ENCODE results near the gene AKAP8.
"Not testable (repeated sequence)": the region's sequence is repeated elsewhere in the genome, so short reads cannot be mapped to it uniquely, and the experiment has no call there.

The AKAP8 gene

GRCh38 chr19:15372470-15372869, 7.1 kb downstream of the AKAP8 start:
- DNase-seq: no peak

DNA sequence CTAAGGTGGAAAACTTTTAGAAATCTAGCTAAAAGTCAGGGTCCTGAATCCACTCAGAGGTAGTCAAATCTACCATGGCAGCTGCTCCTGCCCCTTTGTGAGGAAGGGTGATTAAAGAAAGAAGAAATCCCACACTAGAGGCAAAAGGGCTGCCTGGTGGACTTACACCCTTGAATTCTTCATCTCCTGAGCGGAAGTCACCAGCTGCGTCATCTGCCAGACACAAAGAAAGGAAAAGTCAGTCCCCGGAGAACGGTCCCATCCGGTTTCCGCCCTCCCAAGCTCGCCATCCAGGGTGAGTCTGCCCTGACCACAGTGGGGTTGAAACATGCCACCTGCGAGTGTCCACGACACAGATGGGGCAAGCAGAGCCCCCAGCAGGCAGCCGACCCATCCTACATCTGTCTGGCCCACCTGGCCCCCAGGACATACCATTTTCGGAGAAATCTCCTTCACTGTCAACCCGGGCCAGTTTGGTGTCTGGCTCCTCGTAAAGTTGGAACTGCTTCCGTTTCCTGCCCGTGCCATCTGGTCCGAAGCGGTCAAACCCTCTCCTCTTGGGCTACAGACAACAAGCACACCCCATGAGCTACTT, 7.7 kb downstream of the AKAP8 start:
- no peak for DNase-seq

- no peak for DNase-seq
Observed at GRCh38 chr19:15371119-15371518, 8.5 kb downstream of the AKAP8 start.

DNA sequence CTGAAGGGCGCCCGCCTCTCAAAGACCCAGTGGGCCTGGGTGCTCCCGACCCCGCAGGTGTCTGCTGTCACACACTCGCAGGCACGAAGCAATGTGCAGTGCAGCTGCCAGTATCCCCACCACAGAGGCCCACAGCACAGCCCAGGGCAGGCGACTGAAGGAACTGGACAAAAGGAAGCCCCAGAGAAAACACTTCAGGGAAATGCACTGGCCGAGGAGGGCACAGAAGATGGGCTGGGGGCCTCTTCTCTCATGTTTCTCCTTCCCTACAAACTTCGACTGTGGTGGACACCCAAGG, 10.0 kb downstream of the AKAP8 start:
- DNase-seq: no peak

DNA sequence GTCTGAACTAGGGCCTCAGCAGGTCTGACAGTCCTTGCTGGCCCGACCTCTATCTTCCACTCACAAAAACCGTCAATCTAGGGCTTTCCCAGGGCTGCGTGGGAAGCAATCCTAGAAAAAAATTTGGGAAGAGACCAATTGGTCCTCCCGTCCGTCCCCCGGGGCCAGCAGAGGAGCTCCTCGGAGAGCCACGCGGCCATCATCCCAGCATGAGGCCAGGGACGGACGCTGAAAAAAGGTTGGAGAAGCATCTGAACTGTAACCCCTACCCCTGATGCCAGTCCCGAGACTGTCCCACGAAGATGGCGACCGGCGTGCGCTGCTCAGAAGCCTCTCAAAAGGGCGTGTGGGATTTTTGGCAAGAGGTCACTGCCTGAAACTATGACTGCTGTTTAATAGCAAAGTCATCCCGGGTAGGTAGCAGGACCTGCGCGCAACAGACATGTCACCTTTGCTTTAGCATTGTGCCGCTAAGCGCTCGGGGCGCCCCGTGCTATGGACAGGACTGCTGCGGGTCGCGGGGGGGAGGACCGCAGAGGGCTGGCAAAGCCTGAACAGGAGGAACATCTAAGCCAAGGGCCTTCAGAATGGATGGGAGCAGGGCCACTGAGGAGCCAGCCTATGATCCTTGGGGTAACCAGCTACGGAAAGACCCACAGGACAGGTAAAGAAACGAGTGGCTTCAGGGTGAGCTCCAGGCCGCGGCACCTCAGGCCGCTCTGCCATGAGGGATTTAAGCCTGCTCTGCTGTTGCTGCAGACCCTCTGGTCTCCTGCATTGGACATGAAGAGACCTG, 10.6 kb downstream of the AKAP8 start:
- no peak for DNase-seq

DNA sequence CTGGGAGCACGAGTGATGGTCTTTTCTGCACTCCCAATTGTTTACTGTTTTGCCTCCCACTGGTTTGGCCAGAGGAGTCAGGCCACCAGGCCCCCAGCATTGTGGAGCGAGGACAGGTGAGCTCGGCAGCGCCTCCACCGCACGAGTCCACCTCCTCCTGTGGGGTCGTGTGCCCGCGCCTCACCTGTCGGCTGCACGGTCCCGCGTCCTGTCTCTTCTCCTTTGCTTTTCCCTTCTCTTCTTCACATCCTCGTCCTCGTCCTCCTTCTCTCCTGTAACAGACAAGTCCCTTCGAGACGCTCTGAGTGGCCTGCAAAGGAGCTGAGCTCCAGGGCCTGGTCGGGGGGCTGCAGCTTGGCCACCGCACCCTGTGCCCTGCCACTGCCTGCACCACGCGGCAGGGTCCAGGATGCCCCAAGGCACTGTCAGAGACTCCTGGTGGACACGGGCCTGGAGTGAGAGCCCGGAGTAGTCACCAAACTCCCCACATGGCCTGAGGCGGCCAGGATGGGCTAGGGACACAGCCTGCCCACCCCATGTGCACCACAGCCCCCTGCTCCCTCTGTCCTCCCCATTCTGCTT, 11.4 kb downstream of the AKAP8 start:
- no peak for DNase-seq

DNA sequence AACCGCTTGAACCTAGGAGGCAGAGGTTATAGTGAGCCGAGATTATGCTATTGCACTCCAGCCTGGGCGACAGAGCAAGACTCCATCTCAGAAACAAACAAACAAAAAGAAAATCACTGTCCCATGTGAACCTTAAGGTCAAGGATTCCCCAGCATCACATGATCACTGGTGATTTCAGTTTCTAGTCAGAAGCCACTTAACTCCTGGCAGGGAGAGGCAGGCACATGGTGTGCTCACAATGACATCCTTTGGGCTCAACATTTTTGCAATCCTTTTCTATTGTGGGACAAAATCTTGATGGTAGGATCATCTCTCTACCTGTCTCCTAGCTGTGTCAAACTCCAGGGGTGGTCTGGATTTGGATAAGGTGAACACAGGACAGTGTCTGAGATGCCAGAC, 12.1 kb downstream of the AKAP8 start:
- DNase-seq: no peak

DNA sequence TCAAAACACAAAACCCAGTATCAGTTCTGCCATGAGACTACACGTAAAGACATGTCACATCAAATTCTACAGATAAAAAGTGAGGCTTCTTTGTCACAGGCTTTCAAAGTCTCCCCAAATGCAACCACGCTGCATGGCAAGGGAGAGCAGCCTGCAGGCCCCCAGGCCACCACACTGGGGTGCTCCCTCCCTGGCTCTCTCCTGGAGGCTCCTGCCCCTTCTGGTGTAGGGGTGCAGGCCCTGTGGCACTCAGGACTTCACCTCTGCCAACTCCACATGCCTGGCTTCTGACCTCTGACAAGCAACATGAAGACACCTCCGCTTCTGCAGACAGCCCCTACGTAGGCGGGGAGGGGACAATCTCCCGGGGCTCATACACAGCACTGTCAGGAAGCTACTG, 14.3 kb downstream of the AKAP8 start:
- no peak for DNase-seq

- not testable (repeated sequence) for DNase-seq
Observed at GRCh38 chr19:15363791-15364190, 15.8 kb downstream of the AKAP8 start.

GRCh38 chr19:15363048-15363447, 16.5 kb downstream of the AKAP8 start:
- not testable (repeated sequence) for DNase-seq

GRCh38 chr19:15360015-15360414, 19.6 kb downstream of the AKAP8 start:
- not testable (repeated sequence) for DNase-seq

DNA sequence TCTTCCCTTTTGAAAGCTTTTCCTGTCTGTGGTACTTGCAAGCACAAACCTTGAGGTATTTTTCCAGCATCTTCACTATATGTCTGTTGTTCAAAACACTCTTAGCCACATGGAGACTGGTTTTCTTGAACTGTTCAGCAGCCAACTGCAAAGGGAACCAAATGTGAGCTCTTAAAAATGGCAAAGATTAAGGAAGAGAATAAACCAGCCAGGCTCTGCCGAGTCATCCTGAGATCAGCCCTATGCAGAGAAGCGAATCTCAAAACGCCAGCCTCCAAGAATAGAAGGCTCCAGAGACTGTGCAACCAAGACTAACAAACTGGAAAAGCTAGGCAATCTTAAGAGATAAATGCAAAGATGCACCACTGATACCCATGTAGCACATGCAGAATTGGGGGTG, 20.7 kb downstream of the AKAP8 start:
- no peak for DNase-seq

- no peak for DNase-seq
Observed at GRCh38 chr19:15357906-15358305, 21.7 kb downstream of the AKAP8 start.

DNA sequence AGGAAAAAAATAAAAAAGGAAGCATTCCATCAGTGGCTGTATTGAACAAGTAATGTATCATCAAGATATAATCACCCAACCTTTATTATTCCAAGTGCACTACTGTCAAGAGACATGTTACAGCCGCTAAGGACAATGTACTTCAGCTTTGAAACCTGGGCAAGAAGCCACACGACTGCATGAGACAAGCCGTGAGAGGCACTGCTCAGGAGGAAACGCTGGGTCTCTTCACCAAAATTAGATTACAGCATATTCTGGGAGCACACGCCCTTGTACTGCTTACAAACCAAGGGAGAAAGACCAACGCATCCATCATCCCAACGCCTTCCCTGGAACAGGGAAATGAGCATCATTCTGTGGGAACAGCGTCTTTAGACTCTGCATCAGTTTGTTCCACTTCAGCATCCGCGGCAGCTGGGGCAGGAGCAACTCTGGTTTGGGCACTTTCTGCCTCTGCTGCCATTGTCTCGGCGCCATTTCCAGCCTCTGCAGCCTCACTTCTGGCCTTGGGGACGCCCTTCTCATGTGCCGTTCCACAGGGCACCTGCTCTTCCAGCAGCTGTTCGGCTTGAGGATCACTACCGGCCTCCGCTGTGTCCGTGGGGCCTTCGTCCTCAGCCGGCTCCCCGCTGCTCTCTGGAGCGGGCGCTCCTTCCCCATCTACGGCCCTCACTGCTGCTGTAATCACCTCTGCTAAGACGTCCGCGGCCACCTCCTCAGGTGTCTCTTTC, 24.9 kb downstream of the AKAP8 start:
- no peak for DNase-seq

GRCh38 chr19:15353908-15354307, 25.7 kb downstream of the AKAP8 start:
- no peak for DNase-seq

- DNase-seq: not testable (repeated sequence)
Observed at GRCh38 chr19:15352535-15352934, 27.1 kb downstream of the AKAP8 start.

DNA sequence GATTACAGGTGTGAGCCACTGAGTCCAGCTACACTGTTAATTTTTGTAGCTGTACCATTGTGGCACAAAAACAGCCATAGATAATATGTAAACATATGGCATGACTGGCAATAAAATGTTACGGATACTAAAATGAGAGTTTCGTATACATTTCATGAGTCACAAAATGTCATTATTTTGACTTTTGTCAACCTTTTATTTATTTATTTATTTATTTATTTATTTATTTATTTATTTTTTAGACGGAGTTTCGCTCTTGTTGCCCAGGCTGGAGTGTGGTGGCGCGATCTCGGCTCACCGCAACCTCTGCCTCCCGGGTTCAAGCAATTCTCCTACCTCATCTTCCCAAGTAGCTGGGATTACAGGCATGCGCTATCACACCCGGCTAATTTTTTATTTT, 38.3 kb downstream of the AKAP8 start:
- not testable (repeated sequence) for DNase-seq

DNA sequence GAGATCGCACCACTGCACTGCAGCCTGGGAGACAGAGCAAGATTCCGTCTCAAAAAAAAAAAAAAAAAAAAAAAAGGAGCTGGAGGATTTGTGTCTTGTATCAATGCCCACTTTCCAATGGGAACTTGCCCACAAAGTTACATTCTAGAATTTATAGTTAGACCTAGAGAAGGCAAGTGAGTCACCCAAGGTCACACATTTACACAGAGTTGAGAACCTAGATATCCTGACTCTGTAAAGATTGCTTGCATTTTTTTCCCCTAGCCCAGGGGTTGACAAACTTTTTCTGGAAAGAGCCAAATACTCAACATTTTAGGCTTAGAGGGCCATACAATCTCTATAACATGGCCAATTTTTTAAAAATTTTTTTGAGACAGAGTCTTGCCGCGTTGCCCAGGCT, 39.5 kb downstream of the AKAP8 start:
- DNase-seq: no peak

DNA sequence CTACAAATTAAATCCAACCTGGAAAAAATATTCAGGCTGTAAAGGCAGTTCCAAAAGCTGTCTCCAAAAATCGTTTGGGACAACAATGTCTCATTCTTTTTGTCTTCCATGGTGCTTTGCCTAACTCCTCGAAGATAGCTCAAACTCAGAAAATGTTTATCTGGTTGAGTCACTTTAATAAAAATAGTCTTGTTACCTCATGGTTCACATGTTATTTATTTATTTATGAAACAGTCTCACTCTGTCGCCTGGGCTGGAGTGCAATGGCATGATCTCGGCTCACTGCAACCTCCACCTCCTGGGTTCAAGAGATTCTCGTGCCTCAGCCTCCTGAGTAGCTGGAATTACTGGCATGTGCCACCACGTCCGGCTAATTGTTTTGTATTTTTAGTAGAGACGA, 42.4 kb downstream of the AKAP8 start:
- DNase-seq: no peak

GRCh38 chr19:15335992-15336391, 43.6 kb downstream of the AKAP8 start:
- not testable (repeated sequence) for DNase-seq

GRCh38 chr19:15332311-15332996, 47.1 kb downstream of the AKAP8 start, which contains the start of gene BRD4:
BRD4 (minus strand) TSS chr19:15332539; CDS start chr19:15273099, 59,440 bp downstream.
- peak; percentile 38 to 58 for DNase-seq

GRCh38 chr19:15331419-15332310, 47.9 kb downstream of the AKAP8 start:
- peak; percentile 21 to 23 for DNase-seq
